ENCODE results near the gene FASLG. TPM values are rescaled to one million over a fixed set of nuclear protein-coding genes. Genes with fewer than 3 reads are reported as not detected.

Gene FASLG
- total and polyA plus RNA-seq, 5 experiments from 2014 or later, result 0.18 to 2.3 TPM; not detected in 3

GRCh38 chr1:172629638-172630037, 29.3 kb upstream of the FASLG start:
- Mint-ChIP-seq H3K4me3 (peak overlapping the region in 1 of 10 donors; percentile 11), H3K36me3 (no peaks in the 10 kb centered on the region), H3K9me3 (no peaks in the 10 kb centered on the region), H3K4me1 (peaks cover 8 to 35% (median 18%) of the 10 kb centered on the region in 4 donors), H3K27me3 (peaks cover 2 to 49% (median 8%) of the 10 kb centered on the region in 5 donors), H3K27ac (no peak overlapping the region)
- DNase-seq (no peak), ATAC-seq (no peak)
- POLR2A ChIA-PET, result no interaction called here

DNA sequence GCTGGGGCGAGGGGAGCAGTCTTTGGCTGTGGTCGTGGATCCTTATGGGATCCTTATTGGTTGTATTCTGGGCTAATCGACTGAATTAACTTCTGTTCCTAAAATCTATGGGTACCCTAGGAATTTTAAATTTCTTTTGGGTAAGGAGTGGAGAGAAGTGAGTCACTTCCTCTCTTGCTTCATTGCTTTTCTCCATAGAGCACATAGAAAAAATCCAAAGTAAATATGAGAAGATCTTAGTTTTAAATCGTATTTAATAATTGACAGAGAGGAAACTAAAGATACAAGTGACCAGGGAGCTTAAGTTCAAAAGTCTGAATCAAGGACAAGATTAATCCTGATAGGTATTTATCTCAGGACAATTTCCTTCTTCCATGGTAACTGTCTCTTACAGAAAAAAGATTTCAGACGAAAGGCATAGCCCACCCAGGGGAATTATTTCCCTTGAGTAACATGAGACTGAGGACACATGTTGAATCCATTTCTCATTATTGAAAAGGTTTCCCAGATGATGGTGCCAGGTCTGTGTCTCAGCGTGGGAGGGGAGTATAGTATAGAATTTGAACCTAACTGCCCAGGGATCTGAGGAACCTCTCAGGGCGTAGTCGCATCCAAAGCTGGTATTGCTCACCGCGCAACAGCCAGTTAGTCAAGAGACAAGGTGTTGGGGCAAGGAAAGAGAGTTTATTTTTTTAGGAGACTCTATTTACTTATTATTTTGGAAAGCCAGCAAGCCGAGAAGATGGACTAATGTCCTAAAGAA, 28.7 kb upstream of the FASLG start:
- Mint-ChIP-seq H3K27me3 (peaks cover 2 to 49% (median 8%) of the 10 kb centered on the region in 5 donors), H3K4me1 (peaks cover 8 to 35% (median 18%) of the 10 kb centered on the region in 4 donors), H3K9me3 (no peaks in the 10 kb centered on the region), H3K36me3 (no peaks in the 10 kb centered on the region), H3K4me3 (peak overlapping the region in 1 of 10 donors; percentile 11), H3K27ac (no peak overlapping the region)
- POLR2A ChIA-PET, result no interaction called here
- DNase-seq, result no peak
- ATAC-seq, result no peak

GRCh38 chr1:172630868-172631267, 28.0 kb upstream of the FASLG start:
- Mint-ChIP-seq H3K4me3 (no peak overlapping the region), H3K36me3 (no peaks in the 10 kb centered on the region), H3K27me3 (peaks cover 2 to 47% (median 7%) of the 10 kb centered on the region in 5 donors), H3K4me1 (peaks cover 7 to 35% (median 18%) of the 10 kb centered on the region in 4 donors), H3K9me3 (no peaks in the 10 kb centered on the region), H3K27ac (no peak overlapping the region)
- DNase-seq, result no peak
- POLR2A ChIA-PET, result no interaction called here
- ATAC-seq, result no peak

DNA sequence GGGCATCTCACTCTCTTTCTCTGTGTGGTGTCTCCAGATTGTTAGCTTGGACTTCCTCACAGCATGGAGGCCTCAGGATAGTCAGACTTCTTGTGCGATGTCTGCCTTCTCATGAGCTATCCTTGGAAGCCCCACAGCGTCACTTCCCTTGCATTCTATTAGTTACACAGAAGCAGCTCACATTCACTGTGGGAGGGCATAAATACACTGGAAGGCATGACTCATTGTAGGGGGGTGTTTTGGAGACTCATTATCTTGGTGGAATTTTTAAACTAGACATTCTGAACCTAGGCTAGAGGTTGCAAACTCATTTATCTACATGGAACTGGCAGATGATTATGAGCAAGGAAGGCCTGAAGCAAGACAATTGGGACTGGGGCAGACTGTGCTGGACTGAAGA, 21.4 kb upstream of the FASLG start:
- POLR2A ChIA-PET, result interaction anchor here (0.8 to 1.3 kb wide), 3 partner anchors 10 to 33 kb away, joined by 3 to 5 read pairs (median 3); partner anchors contain the start of gene FASLG
- Mint-ChIP-seq H3K4me1 (peaks cover 18 to 52% (median 47%) of the 10 kb centered on the region in 4 donors), H3K27me3 (peaks cover 0 to 10% (median 0%) of the 10 kb centered on the region in 5 donors), H3K4me3 (no peak overlapping the region), H3K27ac (peak overlapping the region in 3 of 10 donors; percentile 9 to 91 (median 42)), H3K9me3 (no peaks in the 10 kb centered on the region), H3K36me3 (no peaks in the 10 kb centered on the region)
- DNase-seq (no peak), ATAC-seq (no peak)

DNA sequence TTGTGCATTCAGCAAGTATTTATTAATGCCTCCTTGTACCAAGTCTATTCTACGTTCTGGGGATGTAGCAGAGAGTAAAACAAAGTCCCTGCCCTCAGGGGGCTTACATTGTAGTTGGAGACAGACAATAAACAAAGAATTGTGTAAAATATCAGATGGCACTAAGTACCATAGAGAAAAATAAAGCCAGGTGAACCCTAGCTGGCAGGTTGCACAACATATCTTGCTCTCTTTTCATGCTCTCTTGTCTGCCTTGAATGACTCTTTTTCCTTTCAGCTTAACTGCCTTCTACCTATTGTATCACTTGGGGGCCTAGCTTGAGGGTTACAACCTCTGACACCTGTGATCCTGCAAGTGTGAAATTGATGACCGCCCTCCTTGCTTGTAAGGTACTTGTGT, 20.7 kb upstream of the FASLG start:
- no peak for ATAC-seq
- Mint-ChIP-seq H3K4me1 (peaks cover 20 to 60% (median 53%) of the 10 kb centered on the region in 4 donors), H3K9me3 (no peaks in the 10 kb centered on the region), H3K27me3 (peaks cover 0 to 10% (median 0%) of the 10 kb centered on the region in 5 donors), H3K27ac (peak overlapping the region in 8 of 10 donors; percentile 9 to 93 (median 72)), H3K4me3 (peak overlapping the region in 9 of 10 donors; percentile 10 to 80 (median 71)), H3K36me3 (no peaks in the 10 kb centered on the region)
- POLR2A ChIA-PET, result no interaction called here
- no peak for DNase-seq

GRCh38 chr1:172638885-172639831, 19.7 kb upstream of the FASLG start:
- POLR2A ChIA-PET, result interaction anchor here (1.0 to 1.5 kb wide), 5 partner anchors 20 to 61 kb away, joined by 3 to 6 read pairs (median 3); partner anchors contain the start of gene FASLG
- DNase-seq (peak; percentile 13 to 82 (median 56)), ATAC-seq (peak; percentile 84 to 86)
- H3K4me3 Mint-ChIP-seq, result peak overlapping the region; percentile 50 to 80 (median 73)
- peaks cover 29 to 69% (median 62%) of the 10 kb centered on the region in 4 donors for H3K4me1 Mint-ChIP-seq
- H3K9me3 Mint-ChIP-seq, result no peaks in the 10 kb centered on the region
- peaks cover 0 to 13% (median 0%) of the 10 kb centered on the region in 5 donors for H3K27me3 Mint-ChIP-seq
- H3K36me3 Mint-ChIP-seq, result no peaks in the 10 kb centered on the region
- peak overlapping the region; percentile 9 to 93 (median 83) for H3K27ac Mint-ChIP-seq

GRCh38 chr1:172640111-172640510, 18.8 kb upstream of the FASLG start:
- H3K9me3 Mint-ChIP-seq, result no peaks in the 10 kb centered on the region
- DNase-seq (no peak), ATAC-seq (no peak)
- no peaks in the 10 kb centered on the region for H3K36me3 Mint-ChIP-seq
- peaks cover 35 to 78% (median 69%) of the 10 kb centered on the region in 4 donors for H3K4me1 Mint-ChIP-seq
- H3K27me3 Mint-ChIP-seq, result peaks cover 0 to 22% (median 0%) of the 10 kb centered on the region in 5 donors
- peak overlapping the region in 8 of 10 donors; percentile 7 to 80 (median 73) for H3K4me3 Mint-ChIP-seq
- peak overlapping the region in 7 of 10 donors; percentile 4 to 93 (median 23) for H3K27ac Mint-ChIP-seq
- POLR2A ChIA-PET, result interaction anchor here (1.0 to 1.5 kb wide), 4 partner anchors 19 to 60 kb away, joined by 3 to 6 read pairs (median 4); partner anchors contain the start of gene FASLG

GRCh38 chr1:172641492-172641891, 17.4 kb upstream of the FASLG start:
- Mint-ChIP-seq H3K9me3 (no peaks in the 10 kb centered on the region), H3K4me1 (peaks cover 38 to 84% (median 75%) of the 10 kb centered on the region in 4 donors), H3K27ac (no peak overlapping the region), H3K4me3 (no peak overlapping the region), H3K36me3 (no peaks in the 10 kb centered on the region), H3K27me3 (peaks cover 0 to 29% (median 0%) of the 10 kb centered on the region in 5 donors)
- DNase-seq, result no peak
- POLR2A ChIA-PET, result interaction anchor here (1.3 kb wide), 1 partner anchor 29 kb away, joined by 3 read pairs; no protein-coding TSS in a partner anchor
- ATAC-seq, result no peak

DNA sequence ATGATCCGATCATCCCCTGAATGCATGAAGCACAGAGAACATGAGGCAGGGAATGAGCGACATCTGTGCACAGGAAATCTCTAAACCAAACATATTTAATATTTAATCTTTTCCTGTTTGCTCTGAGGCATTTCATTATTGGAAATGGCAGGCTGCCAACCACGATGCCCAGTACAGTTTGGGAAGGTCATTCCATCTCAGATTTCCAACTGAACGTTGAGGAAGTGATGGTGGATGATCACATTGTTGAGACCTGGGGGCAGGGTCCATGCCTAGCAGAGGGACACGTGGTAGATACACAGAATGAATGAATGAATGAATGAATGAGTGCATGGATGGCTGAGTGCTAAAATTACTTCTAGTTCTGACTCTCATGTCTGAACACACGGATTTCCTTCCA, 15.9 kb upstream of the FASLG start:
- peak overlapping the region in 3 of 10 donors; percentile 26 to 38 (median 37) for H3K27ac Mint-ChIP-seq
- peak overlapping the region in 6 of 10 donors; percentile 19 to 40 (median 27) for H3K4me3 Mint-ChIP-seq
- peaks cover 0 to 21% (median 2%) of the 10 kb centered on the region in 5 donors for H3K27me3 Mint-ChIP-seq
- DNase-seq (no peak), ATAC-seq (no peak)
- POLR2A ChIA-PET, result interaction anchor here (1.3 kb wide), 1 partner anchor 27 kb away, joined by 3 read pairs; no protein-coding TSS in a partner anchor
- H3K4me1 Mint-ChIP-seq, result peaks cover 39 to 87% (median 75%) of the 10 kb centered on the region in 4 donors
- no peaks in the 10 kb centered on the region for H3K36me3 Mint-ChIP-seq
- H3K9me3 Mint-ChIP-seq, result no peaks in the 10 kb centered on the region

- Mint-ChIP-seq H3K4me1 (peaks cover 29 to 66% (median 45%) of the 10 kb centered on the region in 4 donors), H3K36me3 (no peaks in the 10 kb centered on the region), H3K9me3 (no peaks in the 10 kb centered on the region), H3K4me3 (peak overlapping the region in 4 of 10 donors; percentile 1 to 24 (median 18)), H3K27ac (peak overlapping the region in 4 of 10 donors; percentile 3 to 39 (median 22)), H3K27me3 (peaks cover 3 to 44% (median 4%) of the 10 kb centered on the region in 5 donors)
- ATAC-seq, result no peak
- no peak for DNase-seq
- POLR2A ChIA-PET, result interaction anchor here (0.5 kb wide), 1 partner anchor 24 kb away, joined by 3 read pairs; no protein-coding TSS in a partner anchor
Measured at GRCh38 chr1:172646653-172647052, 12.2 kb upstream of the FASLG start.

DNA sequence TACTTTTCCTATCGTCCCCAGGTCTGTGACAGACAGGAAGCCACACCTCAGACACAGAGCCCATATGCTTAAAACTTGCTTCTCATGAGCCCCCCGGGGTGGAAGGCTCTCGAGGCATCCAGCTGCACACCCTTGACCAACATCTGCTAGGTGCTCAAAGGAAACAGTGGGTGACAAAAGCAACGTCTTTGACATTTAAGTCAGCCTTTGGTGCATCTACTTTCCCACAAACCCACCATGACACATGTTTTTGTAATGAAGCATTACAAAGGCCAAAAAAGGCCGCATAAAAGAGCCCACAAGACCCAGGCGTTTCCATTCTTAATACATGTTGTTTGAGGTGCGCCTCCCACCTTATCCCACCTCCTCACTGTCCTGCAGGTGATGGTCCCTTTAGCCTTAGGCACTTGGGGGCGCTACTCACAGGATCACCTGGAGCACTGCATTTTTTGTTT, 11.8 kb upstream of the FASLG start:
- DNase-seq, result peak in 5 of 10 donors; percentile 21 to 51 (median 42)
- Mint-ChIP-seq H3K27me3 (peaks cover 3 to 44% (median 4%) of the 10 kb centered on the region in 5 donors), H3K4me3 (peak overlapping the region in 4 of 10 donors; percentile 1 to 48 (median 22)), H3K27ac (peak overlapping the region in 4 of 10 donors; percentile 10 to 57 (median 36)), H3K36me3 (no peaks in the 10 kb centered on the region), H3K9me3 (no peaks in the 10 kb centered on the region), H3K4me1 (peaks cover 29 to 61% (median 44%) of the 10 kb centered on the region in 4 donors)
- peak; percentile 61 to 76 for ATAC-seq
- POLR2A ChIA-PET, result interaction anchor here (0.5 kb wide), 1 partner anchor 24 kb away, joined by 3 read pairs; no protein-coding TSS in a partner anchor

- DNase-seq (no peak), ATAC-seq (no peak)
- POLR2A ChIA-PET, result no interaction called here
- Mint-ChIP-seq H3K27me3 (peaks cover 3 to 44% (median 4%) of the 10 kb centered on the region in 5 donors), H3K9me3 (no peaks in the 10 kb centered on the region), H3K4me3 (no peak overlapping the region), H3K27ac (no peak overlapping the region), H3K4me1 (peaks cover 29 to 53% (median 40%) of the 10 kb centered on the region in 4 donors), H3K36me3 (no peaks in the 10 kb centered on the region)
Measured at GRCh38 chr1:172647987-172648386, 10.9 kb upstream of the FASLG start.

Data from naive thymus-derived CD8-positive, alpha-beta T cell (primary cell).